ENCODE measurements around the gene ZNF768. TPM values are rescaled to one million over a fixed set of nuclear protein-coding genes. Genes with fewer than 3 reads are reported as not detected.
A peak's percentile ranks its signal among the peaks of the same experiment; 100 is the strongest.

ZNF768 gene
- total RNA-seq, 4 donors from 2014 or later: 19.8 to 64.8 (median 54.1) TPM

- peak overlapping the region in 1 of 4 donors; percentile 95 for H3K4me3 ChIP-seq
- TF ChIP-seq, protein P1, sequence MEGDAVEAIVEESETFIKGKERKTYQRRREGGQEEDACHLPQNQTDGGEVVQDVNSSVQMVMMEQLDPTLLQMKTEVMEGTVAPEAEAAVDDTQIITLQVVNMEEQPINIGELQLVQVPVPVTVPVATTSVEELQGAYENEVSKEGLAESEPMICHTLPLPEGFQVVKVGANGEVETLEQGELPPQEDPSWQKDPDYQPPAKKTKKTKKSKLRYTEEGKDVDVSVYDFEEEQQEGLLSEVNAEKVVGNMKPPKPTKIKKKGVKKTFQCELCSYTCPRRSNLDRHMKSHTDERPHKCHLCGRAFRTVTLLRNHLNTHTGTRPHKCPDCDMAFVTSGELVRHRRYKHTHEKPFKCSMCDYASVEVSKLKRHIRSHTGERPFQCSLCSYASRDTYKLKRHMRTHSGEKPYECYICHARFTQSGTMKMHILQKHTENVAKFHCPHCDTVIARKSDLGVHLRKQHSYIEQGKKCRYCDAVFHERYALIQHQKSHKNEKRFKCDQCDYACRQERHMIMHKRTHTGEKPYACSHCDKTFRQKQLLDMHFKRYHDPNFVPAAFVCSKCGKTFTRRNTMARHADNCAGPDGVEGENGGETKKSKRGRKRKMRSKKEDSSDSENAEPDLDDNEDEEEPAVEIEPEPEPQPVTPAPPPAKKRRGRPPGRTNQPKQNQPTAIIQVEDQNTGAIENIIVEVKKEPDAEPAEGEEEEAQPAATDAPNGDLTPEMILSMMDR (IDR thresholded peaks at IDR 0.05): no peak
- TF ChIP-seq POLR2A (IDR thresholded peaks at IDR 0.05): no peak
- peaks cover 0 to 3% (median 0%) of the 10 kb centered on the region in 3 donors for H3K36me3 ChIP-seq
- no peak for DNase-seq
- no peaks in the 10 kb centered on the region for H3K9me3 ChIP-seq
- peaks cover 4 to 23% (median 14%) of the 10 kb centered on the region in 4 donors for H3K4me1 ChIP-seq
- H3K27me3 ChIP-seq: no peaks in the 10 kb centered on the region
- peak overlapping the region; percentile 30 to 99 (median 98) for H3K27ac ChIP-seq
Measured at GRCh38 chr16:30569746-30570635, 43.6 kb upstream of the ZNF768 start.

DNA sequence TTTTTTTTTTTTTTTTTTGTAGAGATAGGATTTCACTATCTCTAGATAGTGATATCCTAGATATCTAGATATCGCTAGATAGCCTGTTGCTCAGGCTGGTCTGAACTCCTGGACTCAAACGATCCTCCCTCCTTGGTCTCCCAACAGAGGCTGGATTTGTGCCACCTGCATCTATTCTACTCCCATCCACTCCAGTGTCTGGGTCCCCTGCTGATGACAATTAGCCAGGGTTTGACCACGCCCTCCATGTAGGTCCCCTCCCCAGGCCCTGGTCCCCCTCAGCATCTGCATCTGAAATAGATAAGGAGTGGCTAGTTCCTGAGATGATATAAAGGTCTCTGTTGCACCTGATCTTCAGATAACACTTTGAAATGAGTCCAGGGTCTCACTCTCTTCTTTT is 42.9 kb upstream of the ZNF768 start:
- Histone ChIP-seq H3K27ac (peak overlapping the region in 1 of 4 donors; percentile 70), H3K4me3 (no peak overlapping the region), H3K9me3 (no peaks in the 10 kb centered on the region), H3K27me3 (no peaks in the 10 kb centered on the region), H3K36me3 (peaks cover 0 to 3% (median 0%) of the 10 kb centered on the region in 3 donors), H3K4me1 (peaks cover 4 to 23% (median 14%) of the 10 kb centered on the region in 4 donors)
- TF ChIP-seq POLR2A (IDR thresholded peaks at IDR 0.05): no peak
- TF ChIP-seq, protein P1 (IDR thresholded peaks at IDR 0.05): no peak
- no peak for DNase-seq

- Histone ChIP-seq H3K27me3 (no peaks in the 10 kb centered on the region), H3K9me3 (no peaks in the 10 kb centered on the region), H3K36me3 (peaks cover 0 to 3% (median 0%) of the 10 kb centered on the region in 3 donors), H3K4me3 (no peak overlapping the region), H3K4me1 (peaks cover 4 to 23% (median 14%) of the 10 kb centered on the region in 4 donors), H3K27ac (peak overlapping the region; percentile 20 to 70 (median 57))
- no peak for TF ChIP-seq POLR2A (IDR thresholded peaks at IDR 0.05)
- TF ChIP-seq, protein P1 (IDR thresholded peaks at IDR 0.05): no peak
- peak in 2 of 3 donors; percentile 55 to 67 for DNase-seq
Measured at GRCh38 chr16:30567991-30568638, 41.7 kb upstream of the ZNF768 start.

GRCh38 chr16:30567160-30567990 is 41.0 kb upstream of the ZNF768 start:
- peaks cover 2 to 18% (median 10%) of the 10 kb centered on the region in 4 donors for H3K4me1 ChIP-seq
- peaks cover 0 to 3% (median 0%) of the 10 kb centered on the region in 3 donors for H3K36me3 ChIP-seq
- no peaks in the 10 kb centered on the region for H3K27me3 ChIP-seq
- peak overlapping the region in 3 of 4 donors; percentile 45 to 70 (median 69) for H3K27ac ChIP-seq
- no peaks in the 10 kb centered on the region for H3K9me3 ChIP-seq
- no peak for TF ChIP-seq POLR2A (IDR thresholded peaks at IDR 0.05)
- TF ChIP-seq, protein P1 (IDR thresholded peaks at IDR 0.05): no peak
- DNase-seq: no peak
- no peak overlapping the region for H3K4me3 ChIP-seq

DNA sequence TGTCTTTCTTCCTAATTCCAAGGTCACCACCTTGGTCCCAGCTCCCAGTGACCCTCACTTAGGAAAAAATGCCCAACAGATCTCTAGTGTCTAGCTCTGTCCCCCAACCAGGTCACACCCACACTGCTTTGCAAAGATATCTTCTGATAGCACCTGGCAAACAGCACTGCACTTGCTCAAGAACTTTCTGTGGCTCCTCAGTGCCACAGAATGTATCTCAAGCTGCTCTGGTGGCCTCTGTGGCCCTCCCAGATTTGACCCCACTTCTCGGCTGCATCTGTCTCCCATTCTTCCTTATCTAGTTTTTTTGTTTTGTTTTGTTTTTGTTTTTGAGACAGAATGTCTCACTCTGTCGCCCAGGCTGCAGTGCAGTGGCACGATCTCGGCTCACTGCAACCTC is 40.2 kb upstream of the ZNF768 start:
- DNase-seq: no peak
- no peaks in the 10 kb centered on the region for H3K9me3 ChIP-seq
- no peaks in the 10 kb centered on the region for H3K27me3 ChIP-seq
- H3K27ac ChIP-seq: no peak overlapping the region
- peaks cover 0 to 3% (median 0%) of the 10 kb centered on the region in 3 donors for H3K36me3 ChIP-seq
- peaks cover 0 to 15% (median 7%) of the 10 kb centered on the region in 4 donors for H3K4me1 ChIP-seq
- no peak for TF ChIP-seq POLR2A (IDR thresholded peaks at IDR 0.05)
- TF ChIP-seq, protein P1 (IDR thresholded peaks at IDR 0.05): no peak
- no peak overlapping the region for H3K4me3 ChIP-seq
